ENCODE measurements around the gene SRD5A1. TPM values are rescaled to one million over a fixed set of nuclear protein-coding genes. Genes with fewer than 3 reads are reported as not detected.

The SRD5A1 gene
- total RNA-seq, 4 donors from 2014 or later, result 3.0 to 7.5 (median 5.0) TPM

DNA sequence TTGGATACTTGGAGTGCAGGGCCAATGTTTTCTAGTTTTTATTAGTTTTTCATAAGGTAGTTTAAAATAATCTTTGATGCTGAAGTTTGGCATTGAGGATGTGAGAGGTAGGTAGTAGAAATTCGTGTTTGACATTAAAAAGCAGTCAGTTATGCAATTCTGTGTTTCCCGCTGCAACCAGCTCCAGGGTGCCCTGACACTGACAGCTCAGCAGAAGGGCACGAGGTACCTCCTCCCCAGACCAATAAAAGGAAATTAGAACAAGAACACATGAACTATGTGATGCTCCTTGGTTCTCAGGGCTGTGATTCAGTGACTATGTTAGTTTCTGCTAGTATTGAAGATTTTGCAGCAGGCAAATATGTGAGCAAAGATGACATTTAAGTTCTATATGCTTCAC lies 40.6 kb upstream of the SRD5A1 start:
- Histone ChIP-seq H3K36me3 (peaks cover 4 to 7% of the 10 kb centered on the region in 2 donors), H3K4me1 (no peaks in the 10 kb centered on the region), H3K9me3 (no peaks in the 10 kb centered on the region), H3K27ac (no peak overlapping the region), H3K27me3 (no peaks in the 10 kb centered on the region), H3K4me3 (replicated peaks in 1 of 3) (no peak overlapping the region)
- 79 to 85% methylated on average over 3 of the region's 3 CpGs for WGBS, 2 donors
- no peak for TF ChIP-seq CTCF (IDR thresholded peaks at IDR 0.05)
- no peak for TF ChIP-seq POLR2A (IDR thresholded peaks at IDR 0.05)
- no peak for DNase-seq
- intact Hi-C loops (cut with DNase I), result no loop called here

DNA sequence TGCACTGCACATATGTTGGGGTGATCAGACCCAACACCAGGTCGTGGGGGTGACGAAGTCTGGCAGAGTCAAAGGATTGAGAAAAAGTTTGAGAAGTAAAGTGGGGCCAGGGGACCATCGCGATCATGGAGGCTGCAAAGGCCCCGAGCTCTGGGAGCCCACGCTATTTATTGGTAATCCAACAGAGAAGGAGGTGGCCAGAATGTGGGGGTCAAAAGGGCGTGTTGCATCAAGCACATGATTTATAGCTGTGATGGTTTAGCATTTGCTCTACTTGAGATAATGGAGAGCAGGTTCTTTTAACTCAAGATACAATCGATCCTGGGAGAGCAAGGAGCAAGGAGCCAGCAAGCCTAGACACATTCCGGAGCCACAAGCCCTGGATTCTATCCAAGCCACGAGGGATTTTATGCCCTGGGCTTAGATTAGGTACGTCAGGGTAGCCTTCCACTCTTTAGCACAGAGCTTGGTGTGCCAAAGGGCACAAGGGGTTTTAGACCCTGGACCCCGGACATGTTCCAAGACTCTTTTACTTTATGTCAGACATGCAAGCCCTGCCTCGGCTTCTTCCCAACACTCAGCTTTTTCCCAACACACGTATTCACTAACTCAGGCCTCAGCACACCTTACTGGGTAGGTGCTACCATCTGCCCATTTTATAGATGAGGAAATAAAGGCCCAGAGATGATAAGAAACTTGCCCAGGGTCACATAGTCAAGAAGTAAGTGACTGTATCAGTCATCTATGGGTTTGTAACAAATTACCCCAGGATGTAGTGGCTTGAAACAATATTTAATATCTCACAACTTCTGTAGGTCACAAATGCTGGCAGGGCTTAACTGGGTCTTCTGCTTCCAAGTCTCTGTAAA lies 39.9 kb upstream of the SRD5A1 start:
- Histone ChIP-seq H3K4me3 (replicated peaks in 1 of 3) (no peak overlapping the region), H3K27ac (no peak overlapping the region), H3K4me1 (no peaks in the 10 kb centered on the region), H3K9me3 (no peaks in the 10 kb centered on the region), H3K36me3 (peaks cover 4 to 15% of the 10 kb centered on the region in 2 donors), H3K27me3 (no peaks in the 10 kb centered on the region)
- 82 to 88% methylated on average over 13 to 14 of the region's 14 CpGs for WGBS, 2 donors
- TF ChIP-seq CTCF (IDR thresholded peaks at IDR 0.05) (no peak), POLR2A (IDR thresholded peaks at IDR 0.05) (no peak)
- no peak for DNase-seq
- intact Hi-C loops (cut with DNase I), result no loop called here

DNA sequence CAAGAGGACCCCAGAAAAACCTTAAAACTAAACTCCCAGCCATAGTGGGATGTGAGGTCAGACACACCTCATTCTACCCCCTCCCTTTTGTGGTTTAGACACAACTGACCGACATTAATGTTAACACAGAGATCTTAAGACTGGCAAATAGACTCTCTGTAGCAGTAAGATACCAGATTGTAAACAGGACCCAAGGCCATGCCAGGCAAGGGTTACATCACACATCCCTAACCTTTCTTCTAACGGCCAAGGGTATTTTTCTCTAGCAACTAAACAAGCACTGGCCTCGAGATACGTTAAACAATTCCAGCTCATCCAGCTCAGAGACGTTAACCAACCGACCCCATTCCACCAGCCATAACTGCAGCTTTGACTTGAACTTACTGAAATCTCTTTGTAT lies 39.2 kb upstream of the SRD5A1 start:
- WGBS, 2 donors, result 86 to 91% methylated on average over 6 of the region's 6 CpGs
- TF ChIP-seq CTCF (IDR thresholded peaks at IDR 0.05) (no peak), POLR2A (IDR thresholded peaks at IDR 0.05) (no peak)
- no peaks in the 10 kb centered on the region for H3K9me3 ChIP-seq
- H3K27me3 ChIP-seq, result no peaks in the 10 kb centered on the region
- peaks cover 11 to 20% of the 10 kb centered on the region in 2 donors for H3K36me3 ChIP-seq
- intact Hi-C loops (cut with DNase I), result no loop called here
- H3K4me1 ChIP-seq, result no peaks in the 10 kb centered on the region
- no peak for DNase-seq
- H3K27ac ChIP-seq, result no peak overlapping the region
- no peak overlapping the region for H3K4me3 ChIP-seq (replicated peaks in 1 of 3)

- Histone ChIP-seq H3K4me3 (replicated peaks in 1 of 3) (no peak overlapping the region), H3K27ac (no peak overlapping the region), H3K36me3 (peaks cover 21 to 30% of the 10 kb centered on the region in 2 donors), H3K4me1 (no peaks in the 10 kb centered on the region), H3K9me3 (no peaks in the 10 kb centered on the region), H3K27me3 (no peaks in the 10 kb centered on the region)
- intact Hi-C loops (cut with DNase I), result no loop called here
- DNase-seq, result no peak
- 64 to 66% methylated on average over 3 of the region's 3 CpGs for WGBS, 2 donors
- TF ChIP-seq POLR2A (IDR thresholded peaks at IDR 0.05) (no peak), CTCF (IDR thresholded peaks at IDR 0.05) (no peak)
Observed at GRCh38 chr5:6595405-6595804, 37.8 kb upstream of the SRD5A1 start.

GRCh38 chr5:6596388-6596787 lies 36.9 kb upstream of the SRD5A1 start:
- no peaks in the 10 kb centered on the region for H3K9me3 ChIP-seq
- peaks cover 27 to 34% of the 10 kb centered on the region in 2 donors for H3K36me3 ChIP-seq
- no peaks in the 10 kb centered on the region for H3K4me1 ChIP-seq
- TF ChIP-seq CTCF (IDR thresholded peaks at IDR 0.05), result no peak
- no peak for TF ChIP-seq POLR2A (IDR thresholded peaks at IDR 0.05)
- no peak for DNase-seq
- no peak overlapping the region for H3K4me3 ChIP-seq (replicated peaks in 1 of 3)
- WGBS, 2 donors, result 95 to 99% methylated on average over 5 of the region's 5 CpGs
- H3K27ac ChIP-seq, result no peak overlapping the region
- intact Hi-C loops (cut with DNase I), result no loop called here
- no peaks in the 10 kb centered on the region for H3K27me3 ChIP-seq
